ENCODE measurements around the gene DENND6B.

GRCh38 chr22:50289942-50290630 lies 36.7 kb downstream of the DENND6B start:
- TF ChIP-seq EP300 (conservative IDR thresholded peaks at IDR 0.05; ENCODE audit: poor library complexity, severe bottlenecking) (no peak), TAF1 (IDR thresholded peaks at IDR 0.05; ENCODE audit: low read depth) (no peak), RAD21 (conservative IDR thresholded peaks at IDR 0.05) (no peak), CTCF (IDR thresholded peaks at IDR 0.05; ENCODE audit: poor library complexity, severe bottlenecking) (no peak), MXI1 (conservative IDR thresholded peaks at IDR 0.05; ENCODE audit: poor library complexity, severe bottlenecking) (no peak)
